Gastrocnemius medialis (tissue), 4 donors: ENCODE results near the gene OXCT2. TPM values are rescaled to one million over a fixed set of nuclear protein-coding genes. Genes with fewer than 3 reads are reported as not detected.

Source experiments
- ATAC-seq, 2 donors: fragments of 150-250 bp; one replicate each; pipeline ENCODE4 v1.9.1; 2016
- DNase-seq, 2 donors: peaks; one replicate each; pipeline ENCODE4 v3.0.0-alpha.2; 2019
- H3K27ac ChIP-seq, 4 donors: fragments of 200-600 bp; sonication (generic); 1 replicate in 1 of 4; 2 replicates in 3 of 4; pipeline ENCODE4 v1.5.1; 2016 to 2018; ENCODE audit warnings: mild to moderate bottlenecking in 2 of 4, moderate library complexity in 1 of 4
- H3K27me3 ChIP-seq, 3 donors: fragments of 200-600 bp; sonication (generic) in 2 of 3; 1 replicate in 1 of 3; 2 replicates in 2 of 3; pipeline versions ENCODE4 v1.5.1 to v1.6.0; 2016 to 2019; ENCODE audit warnings: mild to moderate bottlenecking in 1 of 3, moderate library complexity in 1 of 3
- H3K36me3 ChIP-seq, 2 donors: fragments of 200-600 bp; sonication (generic) in 1 of 2; one replicate each; pipeline ENCODE4 v1.5.1; 2017 to 2018
- H3K4me1 ChIP-seq, 2 donors: fragments of 200-600 bp; sonication (generic) in 1 of 2; one replicate each; pipeline ENCODE4 v1.5.1; 2016 to 2017; ENCODE audit warnings: mild to moderate bottlenecking in 2 of 2
- H3K4me3 ChIP-seq, 4 donors: fragments of 200-600 bp; sonication (generic) in 3 of 4; 1 replicate in 1 of 4; 2 replicates in 3 of 4; pipeline ENCODE4 v1.5.1; 2016 to 2019; ENCODE audit warnings: mild to moderate bottlenecking in 2 of 4
- H3K9me3 ChIP-seq, 3 donors: fragments of 200-600 bp; sonication (generic) in 2 of 3; 1 replicate in 1 of 3; 2 replicates in 2 of 3; pipeline ENCODE4 v1.5.1; 2016 to 2019
- POLR2A ChIP-seq, 2 donors: fragments of 450-650 bp; IDR thresholded peaks; one replicate each; pipeline ENCODE4 v1.6.1; 2017; ENCODE audit warnings: antibody characterized with exemption in 2 of 2, mild to moderate bottlenecking in 2 of 2, moderate library complexity in 2 of 2
- in situ Hi-C, 4 donors: fragments of 200-750 bp; cut with MboI; loops; one replicate each; pipeline versions ENCODE4 v1.15.0 to v1.8.0; 2017; ENCODE audit warnings: low sequenced_read_pairs in 4 of 4
- intact Hi-C: fragments of 100-400 bp; cut with DNase I; formaldehyde crosslinking; loops from one replicate; pipeline ENCODE4 v1.15.1; 2023; ENCODE audit warnings: low total_unique reads
- total RNA-seq, 4 donors: library from RNA; depleted of rRNA; stranded (reverse); fragments of >200 nt; gene quantifications; one replicate each; pipeline versions ENCODE4 v1.1.0 to v1.2.3, GENCODE V29; 2016
- TF ChIP-seq, protein P1 (sequence below), 5 experiments: fragments of 450-650 bp in 3 of 5; fragments of 200-600 bp in 2 of 5; sonication (generic) in 2 of 5; IDR thresholded peaks in 4 of 5; conservative IDR thresholded peaks in 1 of 5; 1 replicate in 4 of 5; 2 replicates in 1 of 5; pipeline ENCODE4 v1.5.1; 2016 to 2019; ENCODE audit warnings: antibody characterized with exemption in 5 of 5, mild to moderate bottlenecking in 3 of 5, moderate library complexity in 3 of 5

OXCT2 gene
- total RNA-seq, 4 donors from 2014 or later, result 0.86 TPM; not detected in 3

GRCh38 chr1:39762550-39763540, 8.3 kb downstream of the OXCT2 start:
- DNase-seq, result no peak
- Histone ChIP-seq H3K36me3 (peaks cover 0 to 9% of the 10 kb centered on the region in 2 donors), H3K4me3 (no peak overlapping the region), H3K4me1 (no peaks in the 10 kb centered on the region), H3K27ac (no peak overlapping the region), H3K27me3 (no peaks in the 10 kb centered on the region), H3K9me3 (no peaks in the 10 kb centered on the region)
- intact Hi-C loops (no loop called here), in situ Hi-C loops (no loop called here)
- TF ChIP-seq, protein P1, sequence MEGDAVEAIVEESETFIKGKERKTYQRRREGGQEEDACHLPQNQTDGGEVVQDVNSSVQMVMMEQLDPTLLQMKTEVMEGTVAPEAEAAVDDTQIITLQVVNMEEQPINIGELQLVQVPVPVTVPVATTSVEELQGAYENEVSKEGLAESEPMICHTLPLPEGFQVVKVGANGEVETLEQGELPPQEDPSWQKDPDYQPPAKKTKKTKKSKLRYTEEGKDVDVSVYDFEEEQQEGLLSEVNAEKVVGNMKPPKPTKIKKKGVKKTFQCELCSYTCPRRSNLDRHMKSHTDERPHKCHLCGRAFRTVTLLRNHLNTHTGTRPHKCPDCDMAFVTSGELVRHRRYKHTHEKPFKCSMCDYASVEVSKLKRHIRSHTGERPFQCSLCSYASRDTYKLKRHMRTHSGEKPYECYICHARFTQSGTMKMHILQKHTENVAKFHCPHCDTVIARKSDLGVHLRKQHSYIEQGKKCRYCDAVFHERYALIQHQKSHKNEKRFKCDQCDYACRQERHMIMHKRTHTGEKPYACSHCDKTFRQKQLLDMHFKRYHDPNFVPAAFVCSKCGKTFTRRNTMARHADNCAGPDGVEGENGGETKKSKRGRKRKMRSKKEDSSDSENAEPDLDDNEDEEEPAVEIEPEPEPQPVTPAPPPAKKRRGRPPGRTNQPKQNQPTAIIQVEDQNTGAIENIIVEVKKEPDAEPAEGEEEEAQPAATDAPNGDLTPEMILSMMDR (IDR thresholded peaks at IDR 0.05 in 4 of 5, conservative IDR thresholded peaks at IDR 0.05 in 1 of 5), result no peak
- TF ChIP-seq POLR2A (IDR thresholded peaks at IDR 0.05), result no peak
- ATAC-seq, result no peak

GRCh38 chr1:39761557-39762260, 9.4 kb downstream of the OXCT2 start:
- no peak for DNase-seq
- H3K4me1 ChIP-seq, result no peaks in the 10 kb centered on the region
- TF ChIP-seq, protein P1 (IDR thresholded peaks at IDR 0.05 in 4 of 5, conservative IDR thresholded peaks at IDR 0.05 in 1 of 5), result no peak
- no peak for TF ChIP-seq POLR2A (IDR thresholded peaks at IDR 0.05)
- peaks cover 0 to 16% of the 10 kb centered on the region in 2 donors for H3K36me3 ChIP-seq
- no peaks in the 10 kb centered on the region for H3K9me3 ChIP-seq
- no peak overlapping the region for H3K27ac ChIP-seq
- in situ Hi-C loops (no loop called here), intact Hi-C loops (no loop called here)
- no peaks in the 10 kb centered on the region for H3K27me3 ChIP-seq
- H3K4me3 ChIP-seq, result no peak overlapping the region
- no peak for ATAC-seq

- Histone ChIP-seq H3K27ac (no peak overlapping the region), H3K9me3 (no peaks in the 10 kb centered on the region), H3K4me1 (no peaks in the 10 kb centered on the region), H3K4me3 (no peak overlapping the region), H3K27me3 (no peaks in the 10 kb centered on the region), H3K36me3 (peaks cover 0 to 23% of the 10 kb centered on the region in 2 donors)
- intact Hi-C loops (no loop called here), in situ Hi-C loops (no loop called here)
- no peak for DNase-seq
- no peak for ATAC-seq
- TF ChIP-seq, protein P1 (IDR thresholded peaks at IDR 0.05 in 4 of 5, conservative IDR thresholded peaks at IDR 0.05 in 1 of 5), result no peak
- TF ChIP-seq POLR2A (IDR thresholded peaks at IDR 0.05), result no peak
Observed at GRCh38 chr1:39761016-39761415, 10.1 kb downstream of the OXCT2 start.

DNA sequence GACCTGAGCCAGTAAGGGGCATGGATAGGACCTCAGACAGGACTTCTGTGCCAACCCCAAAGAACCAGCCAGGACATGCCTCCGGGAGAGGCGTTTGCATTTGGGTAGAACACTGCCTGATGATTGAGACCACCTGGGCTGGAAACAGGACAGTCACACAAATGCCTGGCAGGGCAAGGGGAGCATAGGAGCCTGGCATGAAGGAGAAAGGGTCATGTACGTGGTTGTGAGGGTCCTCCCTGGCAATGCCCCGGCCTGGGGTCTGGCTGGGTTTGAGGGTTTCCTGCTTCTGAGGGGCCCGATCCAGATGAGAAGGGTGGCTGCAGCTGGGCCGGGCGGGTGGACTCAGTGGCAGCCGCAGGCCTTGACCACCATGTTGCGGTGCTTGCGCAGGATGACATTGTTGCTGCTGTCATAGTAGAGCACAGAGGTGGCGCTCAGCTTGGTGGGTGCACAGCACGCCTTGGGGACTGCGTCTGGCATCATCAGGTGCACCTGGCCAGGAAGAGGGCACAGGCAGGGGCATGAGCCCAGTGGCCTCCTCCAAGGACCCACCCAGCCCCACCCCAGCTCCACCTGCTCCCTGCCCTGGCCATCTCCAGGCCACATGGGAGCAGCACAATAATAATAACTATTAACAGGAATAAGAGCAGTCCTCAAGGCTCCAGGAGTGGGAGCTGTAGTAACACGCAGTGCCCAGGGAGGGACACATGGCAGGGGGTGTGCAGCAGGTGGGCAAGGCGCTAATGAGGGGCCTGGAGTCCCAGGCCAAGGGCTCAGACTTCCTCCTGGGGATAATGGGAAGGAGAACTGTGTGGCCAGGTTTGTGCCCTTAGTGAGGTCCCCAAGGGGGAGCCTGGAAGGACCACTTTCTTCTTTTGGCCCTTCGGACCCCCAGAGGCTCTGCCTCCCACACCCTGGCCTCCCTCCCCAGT, 10.8 kb downstream of the OXCT2 start:
- no peak for DNase-seq
- in situ Hi-C loops (no loop called here), intact Hi-C loops (no loop called here)

More for the DNA sequence above, 10.8 kb downstream of the OXCT2 start:
- TF ChIP-seq POLR2A (IDR thresholded peaks at IDR 0.05), result no peak
- TF ChIP-seq, protein P1 (IDR thresholded peaks at IDR 0.05 in 4 of 5, conservative IDR thresholded peaks at IDR 0.05 in 1 of 5), result no peak
- H3K27ac ChIP-seq, result no peak overlapping the region
- H3K4me1 ChIP-seq, result no peaks in the 10 kb centered on the region
- no peaks in the 10 kb centered on the region for H3K9me3 ChIP-seq
- H3K36me3 ChIP-seq, result peaks cover 0 to 30% of the 10 kb centered on the region in 2 donors
- no peak for ATAC-seq
- H3K4me3 ChIP-seq, result no peak overlapping the region
- H3K27me3 ChIP-seq, result no peaks in the 10 kb centered on the region
